Measurements from ENCODE around the gene MIA2.
"Not testable (repeated sequence)": the region's sequence is repeated elsewhere in the genome, so short reads cannot be mapped to it uniquely, and the experiment has no call there.

Gene MIA2, protein sequence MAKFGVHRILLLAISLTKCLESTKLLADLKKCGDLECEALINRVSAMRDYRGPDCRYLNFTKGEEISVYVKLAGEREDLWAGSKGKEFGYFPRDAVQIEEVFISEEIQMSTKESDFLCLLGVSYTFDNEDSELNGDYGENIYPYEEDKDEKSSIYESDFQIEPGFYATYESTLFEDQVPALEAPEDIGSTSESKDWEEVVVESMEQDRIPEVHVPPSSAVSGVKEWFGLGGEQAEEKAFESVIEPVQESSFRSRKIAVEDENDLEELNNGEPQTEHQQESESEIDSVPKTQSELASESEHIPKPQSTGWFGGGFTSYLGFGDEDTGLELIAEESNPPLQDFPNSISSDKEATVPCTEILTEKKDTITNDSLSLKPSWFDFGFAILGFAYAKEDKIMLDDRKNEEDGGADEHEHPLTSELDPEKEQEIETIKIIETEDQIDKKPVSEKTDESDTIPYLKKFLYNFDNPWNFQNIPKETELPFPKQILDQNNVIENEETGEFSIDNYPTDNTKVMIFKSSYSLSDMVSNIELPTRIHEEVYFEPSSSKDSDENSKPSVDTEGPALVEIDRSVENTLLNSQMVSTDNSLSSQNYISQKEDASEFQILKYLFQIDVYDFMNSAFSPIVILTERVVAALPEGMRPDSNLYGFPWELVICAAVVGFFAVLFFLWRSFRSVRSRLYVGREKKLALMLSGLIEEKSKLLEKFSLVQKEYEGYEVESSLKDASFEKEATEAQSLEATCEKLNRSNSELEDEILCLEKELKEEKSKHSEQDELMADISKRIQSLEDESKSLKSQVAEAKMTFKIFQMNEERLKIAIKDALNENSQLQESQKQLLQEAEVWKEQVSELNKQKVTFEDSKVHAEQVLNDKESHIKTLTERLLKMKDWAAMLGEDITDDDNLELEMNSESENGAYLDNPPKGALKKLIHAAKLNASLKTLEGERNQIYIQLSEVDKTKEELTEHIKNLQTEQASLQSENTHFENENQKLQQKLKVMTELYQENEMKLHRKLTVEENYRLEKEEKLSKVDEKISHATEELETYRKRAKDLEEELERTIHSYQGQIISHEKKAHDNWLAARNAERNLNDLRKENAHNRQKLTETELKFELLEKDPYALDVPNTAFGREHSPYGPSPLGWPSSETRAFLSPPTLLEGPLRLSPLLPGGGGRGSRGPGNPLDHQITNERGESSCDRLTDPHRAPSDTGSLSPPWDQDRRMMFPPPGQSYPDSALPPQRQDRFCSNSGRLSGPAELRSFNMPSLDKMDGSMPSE (N-terminal part only)

DNA sequence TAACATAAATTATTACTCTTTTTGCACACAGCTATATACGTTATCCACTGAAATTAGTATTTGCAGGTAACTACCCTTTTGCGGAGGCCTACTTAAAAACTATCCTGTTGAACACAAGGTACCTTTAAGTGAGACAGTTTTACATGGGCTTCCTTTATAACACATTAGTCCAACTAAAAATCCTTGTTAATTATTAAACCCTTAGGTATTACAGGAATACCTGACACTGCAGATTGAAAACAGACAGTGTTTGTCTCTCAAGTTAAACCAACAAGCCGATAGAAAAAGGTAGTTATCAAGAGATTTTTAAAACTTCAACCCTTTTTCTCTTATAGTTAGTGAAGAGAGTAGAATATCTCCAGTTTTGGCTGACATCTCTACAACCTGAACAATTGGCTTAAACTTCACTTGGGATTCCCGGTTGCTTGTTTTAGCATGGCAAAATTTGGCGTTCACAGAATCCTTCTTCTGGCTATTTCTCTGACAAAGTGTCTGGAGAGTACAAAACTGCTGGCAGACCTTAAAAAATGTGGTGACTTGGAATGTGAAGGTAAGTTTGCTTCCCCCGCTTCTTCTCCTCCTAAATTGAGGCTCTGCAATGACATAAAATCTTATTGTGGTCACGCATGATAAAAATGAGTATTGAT is at the start of gene MIA2:
TSS of gene MIA2 (plus strand) at position 236 of the 647 bp plus-strand sequence. CDS start at position 436, 200 bp downstream.
- DNase-seq = no peak

DNA sequence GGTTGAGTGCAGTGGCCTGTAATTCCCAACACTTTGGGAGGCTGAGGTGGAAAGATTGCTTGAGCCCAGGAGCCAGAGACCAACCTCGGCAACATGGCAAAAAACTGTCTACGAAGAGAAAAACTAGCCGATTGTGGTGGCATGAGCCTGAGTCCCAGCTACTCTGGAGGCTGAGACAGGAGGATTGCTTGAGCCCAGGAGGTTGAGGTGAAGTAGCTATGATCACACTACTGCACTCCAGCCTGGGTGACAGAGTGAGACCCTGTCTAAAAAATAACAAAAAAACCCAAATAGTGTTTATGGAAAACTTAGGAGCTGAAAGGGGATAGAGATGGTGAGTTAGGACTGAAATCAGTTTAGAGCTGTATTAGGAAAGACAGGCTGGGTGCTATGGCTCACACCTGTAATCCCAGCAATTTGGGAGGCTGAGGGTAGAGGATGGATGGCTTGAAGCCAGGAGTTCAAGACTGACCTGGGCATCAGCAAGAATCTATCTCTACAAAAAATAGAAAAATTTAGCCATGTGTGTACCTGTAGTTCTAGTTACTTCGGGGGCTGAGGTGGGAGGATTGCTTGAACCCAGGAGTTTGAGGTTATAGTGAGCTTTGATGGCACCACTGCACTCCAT is 49.0 kb upstream of the MIA2 start:
- no peak for DNase-seq

DNA sequence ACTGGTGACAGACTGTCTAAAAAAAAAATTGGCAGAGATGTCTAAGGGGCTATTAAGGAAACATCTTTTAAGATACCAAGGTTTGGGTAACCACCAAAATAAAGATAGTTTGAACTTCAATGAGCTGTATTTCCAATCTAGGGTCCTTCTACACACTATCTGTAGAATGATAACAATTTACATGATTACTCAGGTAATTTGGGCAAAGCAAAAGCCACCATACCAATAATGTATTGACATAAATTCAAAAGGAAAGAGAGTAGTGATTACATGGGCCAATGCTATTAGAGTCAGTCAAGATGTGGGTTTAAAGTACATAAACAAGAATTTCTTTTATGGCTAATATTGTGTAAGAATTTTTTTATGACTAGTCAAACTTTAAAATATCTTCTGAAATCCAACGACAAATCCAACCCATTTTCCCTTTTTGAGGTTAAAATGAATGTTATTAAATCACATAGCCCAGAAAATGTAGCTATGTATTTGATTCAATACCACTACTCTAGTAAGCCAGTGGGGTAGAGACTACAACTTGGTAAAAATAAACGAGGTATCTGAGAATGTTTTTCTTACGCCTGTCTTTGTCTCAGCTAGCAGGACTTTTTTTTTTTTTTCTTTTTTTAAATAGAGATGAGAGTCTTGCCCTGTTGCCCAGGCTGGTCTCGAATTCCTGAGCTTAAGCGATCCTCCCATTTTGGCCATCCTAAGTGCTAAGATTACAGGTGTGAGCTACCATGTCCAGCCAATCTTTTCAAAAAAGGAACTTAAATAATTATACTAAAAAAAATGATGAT is 48.3 kb upstream of the MIA2 start:
- no peak for DNase-seq

DNA sequence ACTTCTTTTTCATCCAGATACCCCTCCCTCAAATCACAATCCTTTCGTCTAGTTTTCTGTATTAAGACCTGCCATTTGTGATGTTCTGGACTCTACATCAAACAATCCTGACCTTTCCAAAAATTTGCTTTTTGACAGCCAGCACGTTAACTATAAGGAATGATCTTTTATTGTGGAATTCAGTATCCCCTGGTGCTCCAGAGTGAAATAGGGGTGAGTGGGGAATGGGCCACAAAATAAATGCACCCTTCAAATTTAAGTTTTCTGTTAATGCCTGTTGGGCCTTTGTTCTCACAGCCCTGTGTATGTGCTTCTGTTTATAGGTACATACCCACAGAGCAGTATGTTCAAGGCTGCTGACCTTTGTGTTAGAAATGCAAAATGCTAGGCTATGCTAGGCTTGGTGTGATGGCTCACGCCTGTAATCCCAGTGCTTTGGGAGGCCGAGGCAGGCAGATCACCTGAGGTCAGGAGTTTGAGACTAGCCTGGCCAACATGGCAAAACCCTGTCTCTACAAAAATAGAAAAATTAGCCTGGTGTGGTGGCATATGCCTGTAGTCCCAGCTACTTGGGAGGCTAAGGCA is 46.7 kb upstream of the MIA2 start:
- no peak for DNase-seq

DNA sequence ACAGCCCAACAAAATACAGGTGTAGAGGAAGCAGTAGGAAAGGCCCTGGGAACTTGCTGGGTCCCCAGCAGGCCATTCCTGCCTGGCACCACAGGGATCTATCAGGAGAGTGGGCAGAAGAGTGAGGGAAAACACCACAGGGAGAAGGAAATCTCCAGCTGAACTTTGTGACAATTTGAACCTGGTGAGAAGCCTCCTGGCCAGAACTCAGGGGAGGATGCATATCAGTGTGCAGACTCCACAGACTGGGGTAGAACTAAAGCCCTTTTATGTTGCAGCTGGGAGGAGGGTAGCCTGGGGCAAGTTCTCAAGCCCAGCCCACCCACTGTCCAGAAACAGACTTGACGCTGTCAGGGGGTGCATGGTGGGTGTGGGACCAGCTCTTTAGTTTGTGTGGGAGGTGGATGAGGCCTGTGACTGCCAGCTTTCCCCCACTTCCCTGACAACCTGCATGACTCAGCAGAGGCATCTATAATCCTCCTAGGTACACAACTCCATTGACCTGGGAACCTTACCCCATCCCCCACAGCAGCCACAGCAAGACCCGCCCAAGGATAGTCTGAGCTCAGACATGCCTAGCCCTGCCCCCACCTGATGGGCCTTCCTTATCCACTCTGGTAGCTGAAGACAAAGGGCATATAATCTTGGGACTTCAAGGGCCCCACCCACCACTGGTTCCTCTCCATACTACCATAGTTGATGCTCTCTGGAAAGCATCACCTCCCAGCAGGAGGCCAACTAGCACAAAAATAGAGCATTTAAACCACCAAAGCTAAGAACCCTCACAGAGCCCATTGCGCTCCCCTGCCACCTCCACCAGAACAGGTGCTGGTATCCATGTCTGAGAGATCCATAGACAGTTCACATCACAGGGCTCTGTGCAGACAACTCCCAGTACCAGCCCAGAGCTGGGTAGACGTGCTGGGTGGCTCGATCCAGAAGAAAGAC is 29.8 kb upstream of the MIA2 start:
- DNase-seq = no peak

DNA sequence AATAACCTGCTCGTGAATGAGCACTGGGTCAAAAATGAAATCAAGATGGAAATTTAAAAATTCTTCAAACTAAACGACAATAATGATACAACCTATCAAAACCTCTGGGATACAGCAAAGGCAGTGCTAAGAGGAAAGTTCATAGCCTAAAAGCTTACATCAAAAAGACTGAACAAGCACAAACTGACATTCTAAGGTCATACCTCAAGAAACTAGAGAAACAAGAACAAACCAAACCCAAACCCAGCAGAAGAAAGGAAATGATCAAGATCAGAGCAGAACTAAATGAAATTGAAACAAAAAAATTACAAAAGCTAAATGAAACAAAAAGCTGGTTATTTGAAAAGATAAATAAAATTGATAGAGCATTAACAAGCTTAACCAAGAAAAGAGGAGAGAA is 26.3 kb upstream of the MIA2 start:
- not testable (repeated sequence) for DNase-seq

DNA sequence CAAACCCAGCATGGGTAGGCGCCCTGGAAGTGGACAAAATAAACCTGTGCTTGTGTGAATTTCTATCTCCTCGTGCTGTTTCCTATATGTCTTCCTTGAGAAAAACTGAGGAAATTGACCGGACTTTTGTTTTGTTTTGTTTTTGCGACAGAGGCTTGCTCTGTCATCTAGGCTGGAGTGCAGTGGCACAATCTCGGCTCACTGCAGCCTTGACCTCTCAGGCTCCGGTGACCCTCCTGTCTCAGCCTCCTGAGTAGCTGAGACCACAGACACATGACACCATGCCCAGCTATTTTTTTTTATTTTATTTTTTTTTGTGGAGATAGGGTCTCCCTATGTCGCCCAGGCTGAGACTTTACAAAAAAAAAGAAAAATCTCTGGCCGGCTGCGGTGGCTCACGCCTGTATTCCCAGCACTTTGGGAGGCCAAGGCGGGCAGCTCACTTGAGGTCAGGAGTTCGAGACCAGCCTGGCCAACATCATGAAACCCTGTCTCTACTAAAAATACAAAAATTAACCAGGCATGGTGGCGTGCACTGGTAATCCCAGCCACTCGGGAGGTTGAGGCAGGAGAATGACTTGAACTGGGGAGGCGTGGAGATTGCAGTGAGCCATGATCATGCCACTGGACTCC is 22.5 kb upstream of the MIA2 start:
- no peak for DNase-seq

DNA sequence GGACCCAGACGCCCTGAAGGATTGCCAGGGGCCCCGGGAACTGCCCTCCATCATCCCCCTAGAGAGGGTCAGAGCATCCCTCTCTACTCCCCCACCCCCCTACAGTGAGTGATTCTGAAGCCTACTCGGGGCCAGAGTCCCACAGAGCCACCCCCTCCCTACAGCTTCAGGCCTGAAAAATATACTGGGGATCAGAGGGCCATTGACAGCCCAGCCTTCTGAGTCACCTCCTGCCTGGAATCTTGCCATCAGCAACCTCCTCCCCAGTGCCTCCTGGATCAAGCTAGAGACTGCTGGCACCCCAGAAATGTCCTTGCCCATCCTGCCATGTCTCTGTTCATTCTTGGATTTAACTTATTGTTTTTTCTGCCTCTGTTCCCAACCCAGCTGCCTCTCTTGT is 21.7 kb upstream of the MIA2 start:
- no peak for DNase-seq

DNA sequence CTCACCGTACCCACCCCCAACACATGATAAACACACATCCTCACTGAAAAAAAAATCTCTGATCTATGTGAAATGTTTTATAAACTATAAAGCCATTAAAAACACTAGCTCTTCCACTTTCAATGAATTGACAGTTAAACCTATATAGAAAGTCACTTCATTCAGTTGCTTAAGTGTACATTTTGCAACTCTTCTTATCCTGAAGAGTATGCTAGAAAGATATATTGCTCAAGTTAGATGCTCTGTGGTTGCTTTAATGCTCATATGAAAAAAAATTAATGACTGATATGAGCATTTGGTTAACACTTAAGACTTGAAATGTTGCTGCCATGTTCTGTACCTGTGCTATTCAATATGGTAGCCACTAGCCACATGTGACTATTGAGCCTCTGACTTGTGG is 21.0 kb upstream of the MIA2 start:
- DNase-seq = no peak

DNA sequence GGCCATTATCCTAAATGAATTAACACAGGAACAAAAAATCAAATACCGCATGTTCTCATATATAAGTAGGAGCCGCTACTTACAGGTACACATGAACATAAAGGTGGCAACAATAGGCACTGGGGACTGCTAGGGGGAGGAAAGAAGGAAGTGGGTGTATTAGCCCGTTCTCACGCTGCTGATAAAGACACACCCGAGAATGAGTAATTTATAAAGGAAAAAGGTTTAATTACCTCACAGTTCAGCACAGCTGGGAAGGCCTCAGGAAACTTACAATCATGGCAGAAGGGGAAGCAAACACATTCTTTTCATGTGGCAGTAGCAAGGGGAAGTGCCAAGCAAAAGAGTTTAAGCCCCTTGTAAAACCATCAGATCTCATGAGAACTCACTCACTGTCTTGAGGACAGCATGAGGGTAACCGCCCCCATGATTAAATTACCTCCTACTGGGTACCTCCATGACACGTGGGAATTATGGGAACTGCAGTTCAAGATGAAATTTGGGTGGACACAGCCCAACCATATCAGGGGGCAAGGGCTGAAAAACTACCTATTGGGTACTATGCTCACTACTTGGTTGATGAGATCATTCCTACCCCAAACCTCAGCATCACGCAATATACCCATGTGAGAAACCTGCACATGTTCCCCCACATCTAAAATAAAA is 16.4 kb upstream of the MIA2 start:
- DNase-seq = no peak

DNA sequence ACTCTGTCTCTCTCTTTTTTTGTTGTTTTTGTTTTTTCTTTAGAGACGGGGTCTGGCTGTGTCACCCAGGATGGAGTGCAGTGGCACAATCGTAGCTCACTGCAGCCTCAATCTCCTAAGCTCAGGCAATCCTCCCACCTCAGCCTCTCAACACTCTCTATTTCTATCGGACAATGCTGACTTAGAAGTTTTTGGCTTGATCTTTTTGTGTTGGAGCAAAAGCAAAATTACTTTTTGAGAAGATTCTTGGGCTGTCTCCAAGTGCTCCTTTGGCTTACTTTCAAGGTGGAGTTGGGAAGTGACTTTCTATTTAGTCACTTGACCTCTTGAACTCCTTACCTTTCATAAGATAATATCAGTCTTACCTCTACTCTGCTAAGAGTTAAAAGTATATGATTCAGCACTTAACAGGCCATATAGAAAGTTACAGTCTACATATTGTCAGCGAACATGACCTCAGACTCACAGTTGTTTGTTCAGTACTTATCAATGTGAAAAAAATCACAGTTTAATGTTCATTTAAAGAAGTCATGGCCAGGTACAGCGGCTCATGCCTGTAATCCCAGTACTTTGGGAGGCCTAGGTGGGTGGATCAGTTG is 15.4 kb upstream of the MIA2 start:
- DNase-seq = no peak

DNA sequence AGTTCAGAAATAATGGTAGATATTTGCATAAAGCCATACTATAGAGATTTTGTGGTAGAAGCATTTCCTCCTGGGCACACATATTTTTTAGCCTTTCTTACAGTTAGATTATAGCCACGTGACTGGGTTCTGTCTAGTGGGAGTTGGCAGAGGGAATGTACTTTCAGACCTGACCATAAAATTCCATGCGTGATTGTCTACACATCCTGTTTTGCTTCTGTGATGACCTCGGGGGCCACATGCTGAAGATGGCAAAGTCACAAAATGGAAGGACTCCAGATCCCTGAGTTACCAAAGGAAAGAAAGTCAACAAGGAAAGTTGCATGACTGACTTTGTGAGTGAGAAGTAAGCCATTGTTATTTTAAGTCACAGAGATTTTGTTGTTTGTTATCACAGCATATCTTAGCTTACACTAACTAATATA is 14.6 kb upstream of the MIA2 start:
- DNase-seq = no peak

DNA sequence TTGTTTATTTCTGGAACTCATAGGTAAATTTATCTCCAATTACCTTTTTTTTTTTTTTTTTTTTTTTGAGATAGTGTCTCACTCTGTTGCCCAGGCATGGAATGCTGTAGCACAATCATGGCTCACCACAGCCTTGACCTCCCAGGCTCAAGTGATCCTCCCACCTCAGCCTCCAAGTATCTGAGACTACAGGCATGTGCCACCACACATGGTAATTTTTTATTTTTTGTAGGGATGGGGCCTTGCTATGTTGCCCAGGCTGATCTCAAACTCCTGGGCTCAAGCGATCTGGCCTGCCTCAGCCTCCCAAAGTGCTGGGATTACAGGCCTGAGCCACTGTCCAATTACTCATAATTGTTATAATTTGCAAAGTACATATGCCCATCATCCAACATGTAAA is 13.2 kb upstream of the MIA2 start:
- DNase-seq = not testable (repeated sequence)

DNA sequence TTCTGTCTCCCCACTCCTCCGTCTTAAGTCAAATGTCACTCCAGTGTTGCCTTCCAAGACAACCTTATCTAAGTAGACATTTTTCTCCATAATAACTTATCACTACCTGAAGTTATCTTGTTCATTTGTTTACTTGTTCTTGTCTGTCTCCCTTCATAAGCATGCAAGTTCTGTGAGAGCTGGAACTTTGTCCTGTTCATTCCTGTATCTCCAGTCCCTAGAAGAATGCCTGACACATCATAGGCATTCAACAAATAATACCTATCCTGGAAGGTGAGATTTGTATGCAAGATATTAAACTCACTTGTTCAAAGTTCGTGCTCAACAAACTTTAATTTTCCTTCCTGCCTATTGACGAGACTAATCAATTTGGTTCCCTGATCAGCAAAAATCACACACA is 5.7 kb upstream of the MIA2 start:
- no peak for DNase-seq

DNA sequence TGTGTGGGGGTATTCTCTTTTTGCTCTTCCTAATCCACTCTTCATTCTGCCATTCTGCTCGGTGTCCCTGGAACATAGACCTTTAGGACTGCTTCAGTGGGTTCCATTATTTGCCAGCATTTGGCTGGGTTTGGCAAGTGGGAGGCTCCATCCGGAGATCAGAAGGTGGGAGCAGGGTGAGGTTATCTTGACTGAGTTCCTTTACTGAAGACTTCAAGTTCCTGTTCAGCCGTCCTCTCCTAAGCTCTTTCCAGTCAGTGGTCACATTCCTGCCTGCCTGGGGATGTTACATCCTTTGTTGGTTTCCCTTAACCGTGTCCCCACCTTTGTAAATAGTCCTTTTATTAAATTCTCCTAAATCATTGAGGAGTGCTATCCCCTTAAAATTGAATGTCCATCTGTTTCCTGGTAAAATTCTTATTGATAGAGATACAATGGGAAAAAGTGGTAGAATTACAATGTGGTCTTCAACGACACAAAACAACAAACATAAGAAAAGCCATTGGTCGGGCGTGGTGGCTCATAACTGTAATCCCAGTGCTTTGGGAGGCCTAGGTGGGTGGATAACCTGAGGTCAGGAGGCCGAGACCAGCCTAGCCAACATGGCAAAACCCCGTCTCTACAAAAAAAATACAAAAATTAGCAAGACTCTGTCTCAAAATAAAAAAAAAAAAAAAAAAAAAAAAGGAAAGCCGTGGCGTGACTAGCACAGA is 5.0 kb upstream of the MIA2 start:
- no peak for DNase-seq

DNA sequence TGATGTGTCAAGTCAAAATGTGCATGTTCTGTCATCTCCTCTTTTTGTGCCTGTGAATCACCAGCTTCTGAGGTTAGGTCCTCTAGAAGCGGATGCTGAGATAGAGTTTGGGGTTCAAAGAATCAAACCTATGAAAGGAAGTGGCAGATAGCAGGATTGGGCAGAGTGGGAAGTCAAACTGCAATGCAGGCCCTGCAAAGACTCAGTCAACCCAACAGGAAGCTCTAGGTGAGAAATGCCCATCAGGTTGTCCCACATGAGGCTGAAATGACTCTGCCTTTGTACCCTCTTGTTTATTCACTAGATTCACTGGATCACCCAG is 4.5 kb upstream of the MIA2 start:
- DNase-seq = peak; percentile 72

DNA sequence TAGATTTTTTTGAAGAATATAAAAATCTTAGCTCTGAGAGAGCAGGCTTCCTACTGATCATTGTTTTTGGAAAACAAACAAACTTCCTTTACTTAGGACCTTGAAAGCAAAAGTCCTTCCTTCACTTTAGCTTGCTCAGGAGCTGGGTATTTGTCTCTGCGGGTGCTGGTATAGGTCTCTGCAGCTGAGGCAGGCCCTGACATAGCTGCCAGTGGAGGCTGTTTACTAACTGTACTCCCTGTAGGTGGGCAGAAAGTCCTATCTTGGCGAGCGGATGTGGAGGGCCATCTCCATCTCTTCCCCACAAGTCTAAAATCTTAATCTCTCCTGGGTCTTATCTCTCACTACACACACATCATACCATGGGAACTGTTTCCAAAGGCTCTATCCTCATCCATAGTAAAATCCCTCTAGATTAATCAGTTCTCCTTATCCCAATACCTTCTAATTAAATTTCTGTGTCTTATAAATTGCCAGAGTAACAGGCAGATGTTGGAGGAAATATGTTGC is 4.1 kb upstream of the MIA2 start:
- DNase-seq = peak; percentile 7
